Esophagus squamous epithelium (tissue), 4 donors: ENCODE results near the gene ARHGEF28.

Experiments
- POLR2A ChIP-seq, 4 donors: fragments of 450-650 bp; IDR thresholded peaks; one replicate each; pipeline ENCODE4 v1.6.1; 2017; ENCODE audit warnings: antibody characterized with exemption in 4 of 4, mild to moderate bottlenecking in 4 of 4, moderate library complexity in 3 of 4
- TF ChIP-seq, protein P1 (sequence below), 6 experiments: fragments of 450-650 bp in 4 of 6; fragments of 200-600 bp in 2 of 6; sonication (generic) in 2 of 6; IDR thresholded peaks; one replicate each; pipeline ENCODE4 v1.5.1; 2016 to 2019; ENCODE audit warnings: antibody characterized with exemption in 6 of 6, mild to moderate bottlenecking in 4 of 6, moderate library complexity in 4 of 6

DNA sequence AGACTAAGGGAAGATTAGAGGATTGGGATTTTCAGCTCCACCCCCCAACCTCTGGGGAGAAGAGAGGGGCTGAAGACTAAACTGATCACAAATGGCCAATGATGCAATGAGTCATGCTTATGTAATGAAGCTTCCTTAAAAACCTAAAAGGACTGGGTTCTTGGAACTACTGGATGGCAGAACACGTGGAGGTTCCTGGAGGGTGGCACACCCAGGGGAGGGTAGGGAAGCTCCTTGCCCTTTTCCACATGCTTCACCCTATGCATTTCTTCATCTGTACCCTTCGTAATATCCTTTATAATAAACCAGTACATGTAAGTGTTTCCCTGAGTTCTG is 48.6 kb downstream of the ARHGEF28 start:
- TF ChIP-seq, protein P1, sequence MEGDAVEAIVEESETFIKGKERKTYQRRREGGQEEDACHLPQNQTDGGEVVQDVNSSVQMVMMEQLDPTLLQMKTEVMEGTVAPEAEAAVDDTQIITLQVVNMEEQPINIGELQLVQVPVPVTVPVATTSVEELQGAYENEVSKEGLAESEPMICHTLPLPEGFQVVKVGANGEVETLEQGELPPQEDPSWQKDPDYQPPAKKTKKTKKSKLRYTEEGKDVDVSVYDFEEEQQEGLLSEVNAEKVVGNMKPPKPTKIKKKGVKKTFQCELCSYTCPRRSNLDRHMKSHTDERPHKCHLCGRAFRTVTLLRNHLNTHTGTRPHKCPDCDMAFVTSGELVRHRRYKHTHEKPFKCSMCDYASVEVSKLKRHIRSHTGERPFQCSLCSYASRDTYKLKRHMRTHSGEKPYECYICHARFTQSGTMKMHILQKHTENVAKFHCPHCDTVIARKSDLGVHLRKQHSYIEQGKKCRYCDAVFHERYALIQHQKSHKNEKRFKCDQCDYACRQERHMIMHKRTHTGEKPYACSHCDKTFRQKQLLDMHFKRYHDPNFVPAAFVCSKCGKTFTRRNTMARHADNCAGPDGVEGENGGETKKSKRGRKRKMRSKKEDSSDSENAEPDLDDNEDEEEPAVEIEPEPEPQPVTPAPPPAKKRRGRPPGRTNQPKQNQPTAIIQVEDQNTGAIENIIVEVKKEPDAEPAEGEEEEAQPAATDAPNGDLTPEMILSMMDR (IDR thresholded peaks at IDR 0.05) = no peak
- no peak for TF ChIP-seq POLR2A (IDR thresholded peaks at IDR 0.05)
